Retinal pigment epithelial cell (primary cell): ENCODE results near the gene SMPDL3A.
"Not testable (repeated sequence)": the region's sequence is repeated elsewhere in the genome, so short reads cannot be mapped to it uniquely, and the experiment has no call there.

Experiments used
- DNase-seq: peaks from one replicate; pipeline ENCODE4 v3.0.0-alpha.2; 2010; ENCODE audit warnings: low read depth
- H3K4me3 ChIP-seq: 2 replicates; pipeline ENCODE4 v1.5.1; 2011; ENCODE audit warnings: mild to moderate bottlenecking, low read length, control low read depth, moderate library complexity
- CTCF ChIP-seq: conservative IDR thresholded peaks from 2 replicates; pipeline ENCODE4 v1.5.1; 2011; ENCODE audit warnings: low read depth, low read length, control low read depth, inconsistent platforms

Gene SMPDL3A, protein sequence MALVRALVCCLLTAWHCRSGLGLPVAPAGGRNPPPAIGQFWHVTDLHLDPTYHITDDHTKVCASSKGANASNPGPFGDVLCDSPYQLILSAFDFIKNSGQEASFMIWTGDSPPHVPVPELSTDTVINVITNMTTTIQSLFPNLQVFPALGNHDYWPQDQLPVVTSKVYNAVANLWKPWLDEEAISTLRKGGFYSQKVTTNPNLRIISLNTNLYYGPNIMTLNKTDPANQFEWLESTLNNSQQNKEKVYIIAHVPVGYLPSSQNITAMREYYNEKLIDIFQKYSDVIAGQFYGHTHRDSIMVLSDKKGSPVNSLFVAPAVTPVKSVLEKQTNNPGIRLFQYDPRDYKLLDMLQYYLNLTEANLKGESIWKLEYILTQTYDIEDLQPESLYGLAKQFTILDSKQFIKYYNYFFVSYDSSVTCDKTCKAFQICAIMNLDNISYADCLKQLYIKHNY

GRCh38 chr6:122789182-122790027 is at the start of gene SMPDL3A:
Gene SMPDL3A (plus strand): TSS chr6:122789258. CDS start chr6:122789347, 89 bp downstream.
- peak; percentile 43 for TF ChIP-seq CTCF
- DNase-seq: no peak
- H3K4me3 ChIP-seq: peak within 1 kb of the TSS; percentile 89

DNA sequence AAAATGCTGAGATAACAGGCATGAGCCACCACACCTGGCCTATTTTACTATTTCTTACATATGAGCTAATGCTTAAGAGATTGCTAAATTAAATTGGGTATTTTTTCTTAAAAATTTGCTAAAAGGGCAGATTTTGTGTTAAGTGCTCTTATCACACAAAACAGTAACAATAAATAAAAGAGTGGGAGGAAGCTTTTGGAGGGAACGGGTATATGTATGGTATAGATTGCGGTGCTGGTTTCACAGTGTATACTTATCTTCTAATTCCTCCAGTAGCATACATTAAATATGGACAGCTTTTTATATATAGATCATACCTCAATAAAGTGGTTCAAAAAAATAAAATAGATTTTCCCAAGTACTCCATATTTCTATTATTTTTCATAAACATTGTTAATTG is 49.0 kb upstream of the SMPDL3A start:
- no peak overlapping the region for H3K4me3 ChIP-seq
- no peak for TF ChIP-seq CTCF
- no peak for DNase-seq

GRCh38 chr6:122740936-122741335 is 48.1 kb upstream of the SMPDL3A start:
- H3K4me3 ChIP-seq: no peak overlapping the region
- DNase-seq: no peak
- no peak for TF ChIP-seq CTCF

- peak; percentile 43 for TF ChIP-seq CTCF
- DNase-seq, H3K4me3 ChIP-seq: not testable (repeated sequence)
These were observed 44.8 kb upstream of the SMPDL3A start for GRCh38 chr6:122744247-122744646.

- H3K4me3 ChIP-seq, DNase-seq: not testable (repeated sequence)
These were observed 44.2 kb upstream of the SMPDL3A start for GRCh38 chr6:122744856-122745255.

- H3K4me3 ChIP-seq: no peak overlapping the region
- no peak for TF ChIP-seq CTCF
- no peak for DNase-seq
These were observed 42.4 kb upstream of the SMPDL3A start for GRCh38 chr6:122746688-122747087.

DNA sequence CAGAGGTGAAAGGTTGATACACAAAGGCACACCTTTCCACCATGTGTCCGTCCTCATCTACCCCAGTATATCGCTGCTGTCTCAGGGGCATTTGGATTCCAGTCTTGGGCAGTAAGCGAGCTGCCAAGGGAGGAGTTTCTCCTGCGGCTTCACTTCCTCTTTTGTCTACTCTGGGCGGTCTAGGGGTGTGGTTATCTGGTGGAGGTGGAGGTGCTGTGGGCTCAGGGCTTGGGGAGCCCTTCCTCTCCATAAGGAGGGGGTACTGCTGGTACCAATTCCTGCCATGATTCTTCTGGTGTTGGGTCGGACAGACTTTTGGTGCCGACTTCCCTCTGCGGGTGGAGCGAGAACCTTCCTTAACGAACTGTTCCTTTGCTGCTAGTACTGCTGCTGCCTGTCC is 41.5 kb upstream of the SMPDL3A start:
- no peak for TF ChIP-seq CTCF
- no peak for DNase-seq
- no peak overlapping the region for H3K4me3 ChIP-seq

- not testable (repeated sequence) for DNase-seq, H3K4me3 ChIP-seq
These were observed 40.1 kb upstream of the SMPDL3A start for GRCh38 chr6:122748945-122749344.
